Endothelial cell of umbilical vein (primary cell): ENCODE data around the gene GLYATL2. TPM values are rescaled to one million over a fixed set of nuclear protein-coding genes. Genes with fewer than 3 reads are reported as not detected.

Experiments used
- BruUV-seq: library from RNA; stranded (reverse); fragments of 400-500 nt; replicated peaks from 2 replicates; lab custom pipeline; 2021; lab: Mats Ljungman, UMichigan
- CTCF ChIA-PET: fragments of 300-600, 350-600 bp; sonication (Branson Sonifier 250); formaldehyde crosslinking; loops from one replicate; lab custom pipeline; 2021; ENCODE audit warnings: antibody characterized with exemption, inconsistent platforms; lab: Charles Lee
- POLR2A ChIA-PET: fragments of 300-600, 350-600 bp; sonication (Branson Sonifier 250); formaldehyde crosslinking; loops from one replicate; lab custom pipeline; 2021; ENCODE audit warnings: antibody characterized with exemption, inconsistent platforms; lab: Charles Lee
- DNase-seq: peaks from one replicate; pipeline ENCODE4 v3.0.0-alpha.2; 2011; ENCODE audit warnings: low read depth, low spot score
- FAIRE-seq: peaks from 2 replicates; lab custom pipeline; 2011; peaks lifted over from hg19 to GRCh38; lab: Jason Lieb, UNC
- H2AFZ ChIP-seq: 2 replicates; pipeline ENCODE4 v1.6.0; 2012; ENCODE audit warnings: low read depth, low read length, control low read depth, inconsistent platforms
- H3K27ac ChIP-seq: 2 replicates; pipeline ENCODE4 v1.5.1; 2011; ENCODE audit warnings: low read depth, mild to moderate bottlenecking, control low read depth, low read length, moderate library complexity; ENCODE audit not compliant: insufficient read depth
- H3K27me3 ChIP-seq, 2 experiments: 2 replicates each; pipeline versions ENCODE4 v1.6.0 to v1.6.1; 2011; ENCODE audit warnings: low read length in 2 of 2, mixed read lengths in 1 of 2; ENCODE audit not compliant: control insufficient read depth in 2 of 2, insufficient read depth in 2 of 2
- H3K36me3 ChIP-seq, 2 experiments: 2 replicates in 1 of 2; 3 replicates in 1 of 2; pipeline ENCODE4 v1.5.1; 2011; ENCODE audit warnings: low read length in 2 of 2, mild to moderate bottlenecking in 1 of 2, moderate library complexity in 1 of 2; ENCODE audit not compliant: control insufficient read depth in 2 of 2, insufficient read depth in 2 of 2; ENCODE audit errors: extremely low read depth in 1 of 2
- H3K4me1 ChIP-seq: 3 replicates; pipeline ENCODE4 v1.5.1; 2011; ENCODE audit warnings: mild to moderate bottlenecking, low read length; ENCODE audit not compliant: control insufficient read depth, insufficient read depth; ENCODE audit errors: extremely low read depth
- H3K4me2 ChIP-seq: 2 replicates; pipeline ENCODE4 v1.6.1; 2011; ENCODE audit warnings: low read length, control low read depth, mixed read lengths; ENCODE audit not compliant: insufficient read depth
- H3K4me3 ChIP-seq, 3 experiments: fragments of 200-600 bp in 1 of 3; sonication (generic), shearing (Covaris generic) in 1 of 3; replicated peaks in 1 of 3; 2 replicates each; pipeline ENCODE4 v1.5.1; 2011 to 2016; ENCODE audit warnings: control low read depth in 3 of 3, low read length in 3 of 3, mild to moderate bottlenecking in 2 of 3, inconsistent platforms in 1 of 3, low read depth in 1 of 3, moderate library complexity in 1 of 3; ENCODE audit not compliant: insufficient read depth in 1 of 3
- H3K79me2 ChIP-seq: 2 replicates; pipeline ENCODE4 v1.6.0; 2012; ENCODE audit warnings: low read length, inconsistent platforms; ENCODE audit not compliant: control insufficient read depth, insufficient read depth
- H3K9ac ChIP-seq: replicated peaks from 2 replicates; pipeline ENCODE3; 2011; ENCODE audit warnings: low read length, control low read depth; ENCODE audit not compliant: insufficient read depth; ENCODE audit errors: extremely low read depth
- H3K9me1 ChIP-seq: replicated peaks from 3 replicates; pipeline ENCODE4 v1.6.0; 2011; ENCODE audit warnings: mild to moderate bottlenecking, low read length; ENCODE audit not compliant: control insufficient read depth, insufficient read depth; ENCODE audit errors: extremely low read depth
- H3K9me3 ChIP-seq: replicated peaks from 2 replicates; pipeline ENCODE4 v1.5.1; 2012; ENCODE audit warnings: low read length, inconsistent platforms; ENCODE audit not compliant: control insufficient read depth, insufficient read depth
- H4K20me1 ChIP-seq: replicated peaks from 2 replicates; pipeline ENCODE3; 2011; ENCODE audit warnings: mild to moderate bottlenecking, low read length; ENCODE audit not compliant: control insufficient read depth, insufficient read depth; ENCODE audit errors: extremely low read depth
- CTCF ChIP-seq, 2 donors: IDR thresholded peaks; 1 replicate in 1 of 2; 2 replicates in 1 of 2; pipeline ENCODE4 v1.5.1; 2011; ENCODE audit warnings: low read length in 2 of 2, mild to moderate bottlenecking in 2 of 2, moderate library complexity in 2 of 2, control low read depth in 1 of 2, inconsistent platforms in 1 of 2, low read depth in 1 of 2; ENCODE audit not compliant: insufficient read depth in 1 of 2; ENCODE audit errors: extremely low read depth in 1 of 2
- EZH2 ChIP-seq: IDR thresholded peaks from 2 replicates; pipeline ENCODE4 v1.6.1; 2012; ENCODE audit warnings: borderline replicate concordance, low read depth, mild to moderate bottlenecking, moderate library complexity, low read length, inconsistent platforms; ENCODE audit not compliant: severe bottlenecking
- FOS ChIP-seq: IDR thresholded peaks from 2 replicates; pipeline ENCODE4 v1.6.1; 2011; ENCODE audit warnings: mild to moderate bottlenecking, low read length, moderate library complexity, borderline replicate concordance; ENCODE audit not compliant: insufficient read depth
- GATA2 ChIP-seq: IDR thresholded peaks from 2 replicates; pipeline ENCODE4 v1.7.0; 2011; ENCODE audit warnings: low read depth, mild to moderate bottlenecking, moderate library complexity, mixed read lengths, low read length; ENCODE audit not compliant: insufficient read length, insufficient read depth
- JUN ChIP-seq: IDR thresholded peaks from 2 replicates; pipeline ENCODE4 v1.6.1; 2011; ENCODE audit warnings: borderline replicate concordance, low read depth; ENCODE audit not compliant: insufficient read length, insufficient read depth
- MAX ChIP-seq: IDR thresholded peaks from 2 replicates; pipeline ENCODE4 v1.6.1; 2011; ENCODE audit not compliant: insufficient read depth, insufficient read length
- MYC ChIP-seq: IDR thresholded peaks from one replicate; pipeline ENCODE4 v1.6.1; 2011; ENCODE audit warnings: mild to moderate bottlenecking, low read depth, low read length
- POLR2A ChIP-seq: IDR thresholded peaks from 2 replicates; pipeline ENCODE4 v1.6.1; 2012; ENCODE audit warnings: low read depth, mild to moderate bottlenecking, control low read depth, low read length
- POLR2AphosphoS5 ChIP-seq: IDR thresholded peaks from 2 replicates; pipeline ENCODE4 v1.6.1; 2012; ENCODE audit warnings: low read depth, mild to moderate bottlenecking, control low read depth, low read length, moderate library complexity; ENCODE audit not compliant: insufficient read depth
- dilution Hi-C: fragments of 300-500 bp; cut with MboI; formaldehyde crosslinking; loops from one replicate; pipeline ENCODE4 v1.15.0; 2019; ENCODE audit warnings: low sequenced_read_pairs; ENCODE audit not compliant: extremely low pct_ligation_motif_present
- intact Hi-C: fragments of 100-400 bp; cut with micrococcal nuclease; formaldehyde crosslinking; loops from one replicate; pipeline ENCODE4 v1.10.0; 2022
- polyA plus RNA-seq, 4 experiments: library from polyadenylated mRNA; depleted of rRNA in 3 of 4; stranded (reverse) in 3 of 4; unstranded in 1 of 4; fragments of >200 nt; gene quantifications; 2 replicates each; pipeline versions ENCODE4 v1.2.1 to v1.2.3, GENCODE V29; 2011 to 2012; ENCODE audit warnings: missing spikeins in 1 of 4
- total RNA-seq: library from RNA; stranded (reverse); gene quantifications from 2 replicates; pipeline ENCODE4 v1.2.3, GENCODE V29; 2021

GLYATL2 gene
- total and polyA plus RNA-seq, 2 donors (not counting 3 experiments of a cell fraction or from before 2014, with no cell fraction given) = not detected

- Histone ChIP-seq H3K9me3 (no peaks in the 10 kb centered on the region), H3K9me1 (no peaks in the 10 kb centered on the region), H3K4me2 (no peak overlapping the region), H3K27ac (no peak overlapping the region), H3K79me2 (no peaks in the 10 kb centered on the region), H3K27me3 (no peaks in the 10 kb centered on the region), H3K36me3 (no peaks in the 10 kb centered on the region), H4K20me1 (no peaks in the 10 kb centered on the region), H3K4me3 (no peak overlapping the region), H3K4me1 (no peaks in the 10 kb centered on the region), H2AFZ (no peak overlapping the region), H3K9ac (no peak overlapping the region)
- BruUV-seq = no TSS peak
- TF ChIP-seq CTCF (IDR thresholded peaks at IDR 0.05; ENCODE audit: extremely low read depth in 1 of 2, insufficient read depth in 1 of 2, low read depth in 1 of 2, low read length in 2 of 2) (no peak), MAX (no peak), POLR2A (no peak), MYC (no peak), POLR2AphosphoS5 (no peak), GATA2 (no peak), FOS (no peak), JUN (no peak), EZH2 (no peak)
- no peak for FAIRE-seq
- CTCF ChIA-PET = no interaction called here
- POLR2A ChIA-PET = no interaction called here
- DNase-seq = no peak
- dilution Hi-C loops (no loop called here), intact Hi-C loops (no loop called here)
These were observed 19.2 kb upstream of the GLYATL2 start for GRCh38 chr11:58863697-58864096.
